ENCODE results near the gene RRP12. TPM values are rescaled to one million over a fixed set of nuclear protein-coding genes. Genes with fewer than 3 reads are reported as not detected.
A peak's percentile ranks its signal among the peaks of the same experiment; 100 is the strongest.

Gene RRP12
- polyA plus RNA-seq, 4 donors: 14.8 to 28.2 (median 20.7) TPM

- DNase-seq (ENCODE audit: low read depth in 4 of 4, low spot score in 3 of 4): no peak
Observed at GRCh38 chr10:97319671-97320479, 81.3 kb downstream of the RRP12 start.

- DNase-seq (ENCODE audit: low read depth in 4 of 4, low spot score in 3 of 4): peak in 3 of 4 donors; percentile 81 to 84 (median 82)
Observed at GRCh38 chr10:97318772-97319651, 82.1 kb downstream of the RRP12 start, which contains the start of gene FRAT1. FRAT1 (plus strand) TSS chr10:97319271; CDS start chr10:97319454, 183 bp downstream.

GRCh38 chr10:97314671-97315070 lies 86.5 kb downstream of the RRP12 start:
- no peak for DNase-seq (ENCODE audit: low read depth in 4 of 4, low spot score in 3 of 4)

GRCh38 chr10:97312897-97313296 lies 88.2 kb downstream of the RRP12 start:
- no peak for DNase-seq (ENCODE audit: low read depth in 4 of 4, low spot score in 3 of 4)

- no peak for DNase-seq (ENCODE audit: low read depth in 4 of 4, low spot score in 3 of 4)
Observed at GRCh38 chr10:97311111-97311626, 90.0 kb downstream of the RRP12 start.

- no peak for DNase-seq (ENCODE audit: low read depth in 4 of 4, low spot score in 3 of 4)
Observed at GRCh38 chr10:97307866-97308780, 93.0 kb downstream of the RRP12 start.

- DNase-seq (ENCODE audit: low read depth in 4 of 4, low spot score in 3 of 4): no peak
Observed at GRCh38 chr10:97307441-97307840, 93.7 kb downstream of the RRP12 start.

Other genes with a start within 250 kb of the RRP12 start
- 1 to 10 TPM; 4.3 to 8.2 (median 6.5) TPM for gene SLIT1, start 215.4 kb downstream of the RRP12 start, polyA plus RNA-seq (ENCODE audit: insufficient read length in 4 of 4)
- gene ARHGAP19, start 108.7 kb downstream of the RRP12 start, polyA plus RNA-seq (ENCODE audit: insufficient read length in 4 of 4): 10 to 100 TPM; 20.9 to 37.9 (median 31.1) TPM
- gene FRAT1, start 82.1 kb downstream of the RRP12 start, polyA plus RNA-seq (ENCODE audit: insufficient read length in 4 of 4): 1 to 10 TPM; 2.9 to 4.1 (median 3.8) TPM
- gene FRAT2, start 66.6 kb downstream of the RRP12 start, polyA plus RNA-seq (ENCODE audit: insufficient read length in 4 of 4): 10 to 100 TPM in 3 of 4 donors, 1 to 10 TPM in 1; 4.5 to 13.2 (median 12.2) TPM
- gene PGAM1, start 24.9 kb upstream of the RRP12 start, polyA plus RNA-seq (ENCODE audit: insufficient read length in 4 of 4): 100 to 1,000 TPM; 174 to 184 (median 179) TPM
- 10 to 100 TPM; 28.7 to 41.0 (median 34.3) TPM for gene EXOSC1, start 44.7 kb upstream of the RRP12 start, polyA plus RNA-seq (ENCODE audit: insufficient read length in 4 of 4)
- gene ZDHHC16, start 44.8 kb upstream of the RRP12 start, polyA plus RNA-seq (ENCODE audit: insufficient read length in 4 of 4): 10 to 100 TPM; 33.8 to 41.0 (median 38.8) TPM
- gene MMS19, start 97.1 kb upstream of the RRP12 start, polyA plus RNA-seq (ENCODE audit: insufficient read length in 4 of 4): 100 to 1,000 TPM in 1 of 4 donors, 10 to 100 TPM in 3; 69.6 to 107 (median 88.2) TPM
- 10 to 100 TPM in 1 of 4 donors, 1 to 10 TPM in 3; 6.2 to 12.7 (median 6.7) TPM for gene UBTD1, start 97.6 kb upstream of the RRP12 start, polyA plus RNA-seq (ENCODE audit: insufficient read length in 4 of 4)
- gene ANKRD2, start 171.4 kb upstream of the RRP12 start, polyA plus RNA-seq (ENCODE audit: insufficient read length in 4 of 4): under 1 TPM; 0.40 to 0.49 (median 0.44) TPM
- 10 to 100 TPM in 3 of 4 donors, 1 to 10 TPM in 1; 1.2 to 55.6 (median 39.0) TPM for gene HOGA1, start 183.0 kb upstream of the RRP12 start, polyA plus RNA-seq (ENCODE audit: insufficient read length in 4 of 4)
- gene C10orf62, start 188.4 kb upstream of the RRP12 start, polyA plus RNA-seq (ENCODE audit: insufficient read length in 4 of 4): under 1 TPM in 2 of 4 donors, not detected in 2; 0.45 to 0.73 TPM
- gene MORN4, start 232.2 kb upstream of the RRP12 start, polyA plus RNA-seq (ENCODE audit: insufficient read length in 4 of 4): 10 to 100 TPM; 17.9 to 28.9 (median 20.9) TPM
- gene PI4K2A, start 239.3 kb upstream of the RRP12 start, polyA plus RNA-seq (ENCODE audit: insufficient read length in 4 of 4): 10 to 100 TPM; 17.3 to 19.7 (median 19.4) TPM

All from left renal pelvis (tissue), 4 donors.